ENCODE measurements around the gene KRT72. TPM values are rescaled to one million over a fixed set of nuclear protein-coding genes. Genes with fewer than 3 reads are reported as not detected.

Gene KRT72
- total and polyA plus RNA-seq, 2 experiments from 2014 or later = not detected

DNA sequence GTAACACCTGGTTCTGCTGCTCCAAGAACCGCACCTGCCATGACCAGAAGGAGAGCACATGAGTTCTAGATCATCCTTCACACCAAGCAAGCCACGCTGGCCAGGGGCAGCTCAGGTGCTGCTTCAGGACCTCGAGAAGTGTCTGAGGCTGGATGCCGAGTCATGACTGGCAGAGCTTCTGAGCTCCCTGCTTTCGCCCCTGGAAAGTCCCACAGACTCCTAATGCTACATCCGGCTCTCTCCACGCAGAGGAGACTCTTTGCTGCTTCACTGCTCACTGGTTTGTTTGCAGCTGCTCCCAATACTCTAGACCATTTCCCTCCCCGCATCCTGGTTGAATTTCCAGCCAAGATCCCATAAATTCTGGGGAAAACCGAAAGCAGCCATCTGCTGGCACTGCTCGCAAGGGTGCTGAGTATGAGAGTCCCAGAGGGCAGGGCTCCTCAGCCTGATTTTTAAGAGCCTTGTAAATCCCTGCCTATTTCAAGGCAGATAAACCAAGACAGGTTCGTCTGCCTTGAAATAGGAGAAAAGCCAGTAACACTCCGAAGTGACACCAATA, 49.3 kb upstream of the KRT72 start:
- no peaks in the 10 kb centered on the region for H3K36me3 ChIP-seq (ENCODE audit: insufficient read depth)
- Mint-ChIP-seq H3K27ac (no peak overlapping the region), H3K27me3 (ENCODE audit: insufficient read depth, low read depth, poor library complexity) (peaks cover 10% of the 10 kb centered on the region), H3K4me3 (no peak overlapping the region), H3K9me3 (peaks cover 10% of the 10 kb centered on the region; the same call in 2 of the 3 replicates), H3K36me3 (ENCODE audit: low read depth) (no peaks in the 10 kb centered on the region), H3K4me1 (no peaks in the 10 kb centered on the region)
- no peak for ATAC-seq
- H4K20me1 ChIP-seq (replicated peaks; ENCODE audit: insufficient read depth) = no peaks in the 10 kb centered on the region
- 0 out of 2 replicates have a peak, but pooled peaks cover 4% of the 10 kb centered on the region for H3K9me2 ChIP-seq (ENCODE audit: insufficient read depth)
- no peaks in the 10 kb centered on the region for H3F3A ChIP-seq (replicated peaks; ENCODE audit: low read depth)
- H2AFZ ChIP-seq = no peak overlapping the region
- no peaks in the 10 kb centered on the region for H3K27me3 ChIP-seq (ENCODE audit: insufficient read depth)
- no peak for DNase-seq (ENCODE audit: low spot score)
- H3K79me2 ChIP-seq (replicated peaks; ENCODE audit: insufficient read depth) = no peaks in the 10 kb centered on the region
- no peak overlapping the region for H3K4me2 ChIP-seq
- no peak overlapping the region for H3K4me3 ChIP-seq
- TF ChIP-seq, protein P1, sequence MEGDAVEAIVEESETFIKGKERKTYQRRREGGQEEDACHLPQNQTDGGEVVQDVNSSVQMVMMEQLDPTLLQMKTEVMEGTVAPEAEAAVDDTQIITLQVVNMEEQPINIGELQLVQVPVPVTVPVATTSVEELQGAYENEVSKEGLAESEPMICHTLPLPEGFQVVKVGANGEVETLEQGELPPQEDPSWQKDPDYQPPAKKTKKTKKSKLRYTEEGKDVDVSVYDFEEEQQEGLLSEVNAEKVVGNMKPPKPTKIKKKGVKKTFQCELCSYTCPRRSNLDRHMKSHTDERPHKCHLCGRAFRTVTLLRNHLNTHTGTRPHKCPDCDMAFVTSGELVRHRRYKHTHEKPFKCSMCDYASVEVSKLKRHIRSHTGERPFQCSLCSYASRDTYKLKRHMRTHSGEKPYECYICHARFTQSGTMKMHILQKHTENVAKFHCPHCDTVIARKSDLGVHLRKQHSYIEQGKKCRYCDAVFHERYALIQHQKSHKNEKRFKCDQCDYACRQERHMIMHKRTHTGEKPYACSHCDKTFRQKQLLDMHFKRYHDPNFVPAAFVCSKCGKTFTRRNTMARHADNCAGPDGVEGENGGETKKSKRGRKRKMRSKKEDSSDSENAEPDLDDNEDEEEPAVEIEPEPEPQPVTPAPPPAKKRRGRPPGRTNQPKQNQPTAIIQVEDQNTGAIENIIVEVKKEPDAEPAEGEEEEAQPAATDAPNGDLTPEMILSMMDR (conservative IDR thresholded peaks at IDR 0.05; ENCODE audit: low read depth in 2 of 2) = no peak
- TF ChIP-seq CREB1 (CRISPR knock-in tag; IDR thresholded peaks at IDR 0.05; ENCODE audit: low read depth) = no peak
- TF ChIP-seq EZH2 (IDR thresholded peaks at IDR 0.05; ENCODE audit: low read depth, unreplicated experiment) = no peak
- no peak for TF ChIP-seq NANOG (IDR thresholded peaks at IDR 0.05; ENCODE audit: borderline replicate concordance)
- TF ChIP-seq POLR2AphosphoS5 (IDR thresholded peaks at IDR 0.05; ENCODE audit: low read depth) = no peak
- TF ChIP-seq STAT1 (IDR thresholded peaks at IDR 0.05; ENCODE audit: unreplicated experiment) = no peak
- no peak for TF ChIP-seq JUNB (IDR thresholded peaks at IDR 0.05; ENCODE audit: unreplicated experiment)
- TF ChIP-seq ZNF331 (CRISPR knock-in tag; IDR thresholded peaks at IDR 0.05; ENCODE audit: low read depth) = no peak
- TF ChIP-seq, protein P2, sequence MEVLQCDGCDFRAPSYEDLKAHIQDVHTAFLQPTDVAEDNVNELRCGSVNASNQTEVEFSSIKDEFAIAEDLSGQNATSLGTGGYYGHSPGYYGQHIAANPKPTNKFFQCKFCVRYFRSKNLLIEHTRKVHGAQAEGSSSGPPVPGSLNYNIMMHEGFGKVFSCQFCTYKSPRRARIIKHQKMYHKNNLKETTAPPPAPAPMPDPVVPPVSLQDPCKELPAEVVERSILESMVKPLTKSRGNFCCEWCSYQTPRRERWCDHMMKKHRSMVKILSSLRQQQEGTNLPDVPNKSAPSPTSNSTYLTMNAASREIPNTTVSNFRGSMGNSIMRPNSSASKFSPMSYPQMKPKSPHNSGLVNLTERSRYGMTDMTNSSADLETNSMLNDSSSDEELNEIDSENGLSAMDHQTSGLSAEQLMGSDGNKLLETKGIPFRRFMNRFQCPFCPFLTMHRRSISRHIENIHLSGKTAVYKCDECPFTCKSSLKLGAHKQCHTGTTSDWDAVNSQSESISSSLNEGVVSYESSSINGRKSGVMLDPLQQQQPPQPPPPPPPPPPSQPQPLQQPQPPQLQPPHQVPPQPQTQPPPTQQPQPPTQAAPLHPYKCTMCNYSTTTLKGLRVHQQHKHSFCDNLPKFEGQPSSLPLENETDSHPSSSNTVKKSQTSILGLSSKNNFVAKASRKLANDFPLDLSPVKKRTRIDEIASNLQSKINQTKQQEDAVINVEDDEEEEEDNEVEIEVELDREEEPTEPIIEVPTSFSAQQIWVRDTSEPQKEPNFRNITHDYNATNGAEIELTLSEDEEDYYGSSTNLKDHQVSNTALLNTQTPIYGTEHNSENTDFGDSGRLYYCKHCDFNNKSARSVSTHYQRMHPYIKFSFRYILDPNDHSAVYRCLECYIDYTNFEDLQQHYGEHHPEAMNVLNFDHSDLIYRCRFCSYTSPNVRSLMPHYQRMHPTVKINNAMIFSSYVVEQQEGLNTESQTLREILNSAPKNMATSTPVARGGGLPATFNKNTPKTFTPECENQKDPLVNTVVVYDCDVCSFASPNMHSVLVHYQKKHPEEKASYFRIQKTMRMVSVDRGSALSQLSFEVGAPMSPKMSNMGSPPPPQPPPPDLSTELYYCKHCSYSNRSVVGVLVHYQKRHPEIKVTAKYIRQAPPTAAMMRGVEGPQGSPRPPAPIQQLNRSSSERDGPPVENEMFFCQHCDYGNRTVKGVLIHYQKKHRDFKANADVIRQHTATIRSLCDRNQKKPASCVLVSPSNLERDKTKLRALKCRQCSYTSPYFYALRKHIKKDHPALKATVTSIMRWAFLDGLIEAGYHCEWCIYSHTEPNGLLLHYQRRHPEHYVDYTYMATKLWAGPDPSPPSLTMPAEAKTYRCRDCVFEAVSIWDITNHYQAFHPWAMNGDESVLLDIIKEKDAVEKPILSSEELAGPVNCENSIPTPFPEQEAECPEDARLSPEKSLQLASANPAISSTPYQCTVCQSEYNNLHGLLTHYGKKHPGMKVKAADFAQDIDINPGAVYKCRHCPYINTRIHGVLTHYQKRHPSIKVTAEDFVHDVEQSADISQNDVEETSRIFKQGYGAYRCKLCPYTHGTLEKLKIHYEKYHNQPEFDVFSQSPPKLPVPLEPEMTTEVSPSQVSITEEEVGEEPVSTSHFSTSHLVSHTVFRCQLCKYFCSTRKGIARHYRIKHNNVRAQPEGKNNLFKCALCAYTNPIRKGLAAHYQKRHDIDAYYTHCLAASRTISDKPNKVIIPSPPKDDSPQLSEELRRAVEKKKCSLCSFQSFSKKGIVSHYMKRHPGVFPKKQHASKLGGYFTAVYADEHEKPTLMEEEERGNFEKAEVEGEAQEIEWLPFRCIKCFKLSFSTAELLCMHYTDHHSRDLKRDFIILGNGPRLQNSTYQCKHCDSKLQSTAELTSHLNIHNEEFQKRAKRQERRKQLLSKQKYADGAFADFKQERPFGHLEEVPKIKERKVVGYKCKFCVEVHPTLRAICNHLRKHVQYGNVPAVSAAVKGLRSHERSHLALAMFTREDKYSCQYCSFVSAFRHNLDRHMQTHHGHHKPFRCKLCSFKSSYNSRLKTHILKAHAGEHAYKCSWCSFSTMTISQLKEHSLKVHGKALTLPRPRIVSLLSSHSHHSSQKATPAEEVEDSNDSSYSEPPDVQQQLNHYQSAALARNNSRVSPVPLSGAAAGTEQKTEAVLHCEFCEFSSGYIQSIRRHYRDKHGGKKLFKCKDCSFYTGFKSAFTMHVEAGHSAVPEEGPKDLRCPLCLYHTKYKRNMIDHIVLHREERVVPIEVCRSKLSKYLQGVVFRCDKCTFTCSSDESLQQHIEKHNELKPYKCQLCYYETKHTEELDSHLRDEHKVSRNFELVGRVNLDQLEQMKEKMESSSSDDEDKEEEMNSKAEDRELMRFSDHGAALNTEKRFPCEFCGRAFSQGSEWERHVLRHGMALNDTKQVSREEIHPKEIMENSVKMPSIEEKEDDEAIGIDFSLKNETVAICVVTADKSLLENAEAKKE (CRISPR knock-in tag; IDR thresholded peaks at IDR 0.05) = no peak
- TF ChIP-seq REST (IDR thresholded peaks at IDR 0.05; ENCODE audit: unreplicated experiment) = no peak
- H3K27ac ChIP-seq (ENCODE audit: low read depth) = no peak overlapping the region
- H3K4me1 ChIP-seq (ENCODE audit: insufficient read depth) = no peaks in the 10 kb centered on the region

Data from GM23338 (cell line).